Activated CD4-positive, alpha-beta T cell treated with anti-CD3 and anti-CD28 coated beads, Interleukin-2, amount 50 U/mL, for 1 hour (primary cell): ENCODE data around the gene ST3GAL2.
A peak's percentile ranks its signal among the peaks of the same experiment; 100 is the strongest.

Source experiments
- DNase-seq: peaks from one replicate; pipeline ENCODE4 v3.0.0-alpha.2; 2020

ST3GAL2 gene

GRCh38 chr16:70437017-70437581 is 1.8 kb downstream of the ST3GAL2 start:
- DNase-seq = no peak

- DNase-seq = no peak
Observed at GRCh38 chr16:70434484-70435260, 4.2 kb downstream of the ST3GAL2 start.

GRCh38 chr16:70433458-70434103 is 5.3 kb downstream of the ST3GAL2 start:
- no peak for DNase-seq

- no peak for DNase-seq
Observed at GRCh38 chr16:70432723-70433457, 6.0 kb downstream of the ST3GAL2 start.

DNA sequence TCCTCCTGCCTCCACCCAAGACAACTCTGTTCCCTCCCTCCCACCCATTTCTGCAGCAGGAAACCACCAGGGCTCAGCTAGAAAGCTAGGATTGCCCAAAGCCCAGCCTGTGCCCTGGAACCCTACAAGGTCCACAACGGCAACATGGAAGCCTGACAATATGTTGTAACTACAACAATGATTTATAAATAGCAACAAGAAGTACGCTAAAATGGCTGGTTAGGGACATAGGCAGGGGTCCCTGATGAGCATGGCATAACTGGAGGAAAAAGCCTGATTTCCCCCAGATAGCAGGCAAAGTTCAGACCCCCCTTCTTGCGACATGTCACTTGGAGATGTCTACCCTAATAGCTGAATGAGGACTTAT is 6.6 kb downstream of the ST3GAL2 start:
- no peak for DNase-seq

- DNase-seq = peak; percentile 52
Observed at GRCh38 chr16:70430667-70431536, 8.0 kb downstream of the ST3GAL2 start.

DNA sequence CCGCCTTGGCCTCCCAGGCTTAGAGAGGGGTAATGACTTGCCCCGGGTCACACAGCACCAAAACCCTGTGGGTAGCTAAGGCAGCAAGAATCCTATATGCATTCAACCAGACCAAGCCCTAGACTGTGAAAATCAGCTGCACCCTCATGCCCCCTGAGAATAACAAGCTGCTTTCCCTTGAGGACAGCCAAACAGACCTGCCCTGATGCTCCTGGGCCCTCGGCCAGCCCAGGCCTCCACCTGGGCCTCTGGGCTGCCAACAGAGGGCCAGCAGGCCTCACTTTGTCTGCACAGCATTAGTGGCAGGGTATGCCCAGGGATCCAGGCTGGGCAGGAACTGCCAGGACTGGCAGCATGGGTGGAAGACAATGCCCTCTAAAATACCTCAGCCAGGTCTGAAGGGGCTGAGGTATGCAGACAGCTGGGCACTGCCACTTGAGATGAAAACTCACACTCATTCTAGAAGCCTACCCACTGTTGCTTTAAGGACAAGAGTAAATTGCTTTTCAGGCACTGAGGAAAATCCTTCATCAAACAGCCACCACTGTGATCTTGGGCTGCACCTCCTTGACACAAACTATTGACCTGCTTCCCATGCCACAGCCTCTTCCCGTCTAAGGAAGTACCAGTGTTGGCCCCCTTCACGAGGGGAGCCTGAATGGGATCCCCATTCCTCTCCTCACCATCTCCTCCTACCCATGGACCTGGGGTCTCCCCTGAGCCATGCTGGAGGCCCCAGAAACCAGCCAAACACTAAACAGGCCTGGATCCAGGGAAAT is 8.8 kb downstream of the ST3GAL2 start:
- DNase-seq = no peak

DNA sequence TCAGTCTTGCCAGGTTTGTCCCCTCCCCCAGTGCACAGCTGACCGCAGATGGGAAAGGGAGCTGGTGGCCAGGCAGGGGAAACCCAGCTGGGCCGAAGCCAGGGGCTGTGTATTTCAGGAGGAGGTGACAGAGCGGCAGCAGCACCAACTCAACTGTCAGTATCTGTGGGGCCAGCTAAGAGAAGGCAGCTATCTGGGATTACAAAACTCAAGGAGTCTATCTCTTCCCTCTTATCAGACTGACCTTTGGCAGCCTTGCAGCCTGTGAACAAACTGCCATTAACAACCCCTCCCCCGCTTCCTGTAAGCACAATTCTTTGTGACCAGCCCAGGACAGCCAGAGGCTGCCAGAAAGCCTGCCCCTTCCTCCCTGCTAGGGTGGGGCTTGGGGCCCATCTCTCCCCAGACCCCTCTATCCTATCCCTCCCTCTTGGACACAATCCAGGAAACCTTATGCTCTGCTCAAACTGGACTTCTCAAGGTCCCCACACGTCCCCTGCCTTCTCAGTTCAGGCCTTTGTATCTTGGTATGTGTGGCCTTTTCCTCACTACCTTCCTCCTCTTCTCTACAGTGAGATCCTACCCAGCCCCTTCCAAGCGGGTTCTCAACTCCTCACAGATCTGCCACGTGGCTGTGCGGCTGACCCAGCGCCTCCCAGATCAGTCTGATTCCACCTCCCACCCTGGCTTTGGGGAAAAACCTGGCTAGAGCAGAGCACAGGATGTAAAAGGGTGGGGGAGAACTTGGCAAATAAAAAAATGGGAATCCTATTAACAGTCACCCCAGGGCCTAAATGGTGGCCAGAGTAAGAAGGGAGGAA is 10.5 kb downstream of the ST3GAL2 start:
- DNase-seq = no peak

DNA sequence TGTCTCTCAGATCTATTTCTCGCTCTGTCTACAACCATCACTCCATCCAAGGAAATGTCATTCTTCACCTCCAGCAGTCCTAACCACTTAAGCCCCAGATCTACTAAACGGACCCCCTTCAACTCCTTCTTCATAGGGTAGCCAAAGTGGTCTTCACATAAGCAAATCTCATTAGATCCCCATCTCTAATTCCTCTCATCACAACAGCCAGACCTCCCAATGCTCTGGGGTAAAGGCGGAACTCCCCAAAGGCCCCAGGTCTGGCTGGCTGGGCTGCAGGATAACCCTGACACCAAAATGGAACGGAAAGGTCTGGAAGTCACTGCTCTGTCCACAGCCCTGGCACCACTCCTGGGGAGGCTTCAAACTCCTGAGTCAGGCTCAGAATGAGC is 11.1 kb downstream of the ST3GAL2 start:
- no peak for DNase-seq

DNA sequence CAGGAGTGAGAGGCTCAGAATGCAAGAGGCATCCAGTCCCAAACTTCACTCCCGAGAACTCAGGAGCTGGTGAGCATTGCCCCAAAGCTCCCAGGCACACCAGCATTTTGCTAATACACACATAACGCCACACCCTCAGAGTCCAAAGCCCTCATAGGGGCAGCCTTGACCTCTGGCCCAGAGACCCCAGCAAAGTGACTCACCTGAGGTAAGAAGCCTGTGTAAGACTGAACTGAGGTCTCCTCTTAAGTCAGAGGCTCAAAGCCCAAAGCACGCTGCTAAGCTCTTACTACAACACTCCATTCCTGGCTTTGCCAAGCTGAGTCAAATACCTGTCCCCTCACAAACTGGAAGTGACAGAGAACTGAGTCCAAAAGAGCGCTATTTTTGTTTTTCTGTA is 16.4 kb downstream of the ST3GAL2 start:
- no peak for DNase-seq

DNA sequence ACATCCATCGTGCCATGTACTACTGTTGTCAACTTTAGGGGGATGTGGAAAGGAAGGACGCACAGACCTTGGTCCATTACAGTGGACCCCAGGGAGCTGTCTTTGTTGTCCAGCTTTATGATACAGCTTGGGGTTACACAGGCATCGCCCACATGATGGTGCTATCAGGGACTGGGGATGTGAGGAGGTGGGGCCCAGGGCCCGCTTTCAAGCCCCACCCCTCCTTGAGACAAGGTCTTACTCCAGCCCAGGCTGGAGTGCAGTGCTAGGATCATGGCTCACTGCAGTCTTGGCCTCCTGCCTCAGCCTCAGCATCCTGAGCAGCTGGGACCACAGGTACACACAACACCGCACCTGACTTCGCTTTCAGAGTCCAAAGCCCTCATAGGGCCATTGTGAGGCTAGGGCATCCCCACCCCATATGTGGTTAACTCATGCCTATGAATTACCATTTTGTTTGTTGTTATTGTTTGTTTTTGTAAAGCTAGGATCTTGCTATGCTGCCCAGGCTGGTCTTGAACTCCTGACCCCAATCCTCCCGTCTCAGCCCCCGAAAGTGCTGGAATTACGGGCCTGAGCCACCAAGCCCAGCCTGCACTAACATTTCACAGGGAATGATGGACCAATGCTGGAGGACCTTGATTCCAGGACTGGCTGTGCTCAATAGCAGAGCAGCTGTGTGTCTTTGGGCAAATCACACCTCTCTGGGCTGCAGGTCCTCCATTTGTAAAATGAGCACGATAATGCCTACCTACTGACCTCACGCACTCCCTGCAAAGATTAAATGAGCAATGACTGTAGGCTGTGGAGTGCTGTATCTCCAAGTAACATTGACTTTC is 17.2 kb downstream of the ST3GAL2 start:
- no peak for DNase-seq

DNA sequence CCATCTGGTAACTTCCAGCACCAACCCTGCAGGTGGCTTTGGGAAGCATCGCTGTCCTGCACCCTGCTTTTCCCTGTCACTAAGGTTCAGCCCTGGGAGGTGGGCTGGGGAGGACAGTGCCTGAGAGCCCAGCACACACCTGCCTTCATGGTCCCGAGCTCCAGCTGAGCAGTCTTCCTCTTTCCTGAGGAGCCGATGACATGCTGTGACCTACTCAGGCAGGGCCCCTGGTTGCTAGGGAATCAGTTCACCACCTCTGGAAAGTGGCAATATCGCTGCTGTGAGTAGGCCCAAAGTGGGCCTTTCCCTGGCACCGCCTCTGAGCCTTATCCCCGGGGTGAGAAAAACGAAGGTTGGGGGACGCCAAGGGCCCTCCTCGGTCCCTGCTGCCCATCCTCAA is 17.9 kb downstream of the ST3GAL2 start:
- DNase-seq = no peak

DNA sequence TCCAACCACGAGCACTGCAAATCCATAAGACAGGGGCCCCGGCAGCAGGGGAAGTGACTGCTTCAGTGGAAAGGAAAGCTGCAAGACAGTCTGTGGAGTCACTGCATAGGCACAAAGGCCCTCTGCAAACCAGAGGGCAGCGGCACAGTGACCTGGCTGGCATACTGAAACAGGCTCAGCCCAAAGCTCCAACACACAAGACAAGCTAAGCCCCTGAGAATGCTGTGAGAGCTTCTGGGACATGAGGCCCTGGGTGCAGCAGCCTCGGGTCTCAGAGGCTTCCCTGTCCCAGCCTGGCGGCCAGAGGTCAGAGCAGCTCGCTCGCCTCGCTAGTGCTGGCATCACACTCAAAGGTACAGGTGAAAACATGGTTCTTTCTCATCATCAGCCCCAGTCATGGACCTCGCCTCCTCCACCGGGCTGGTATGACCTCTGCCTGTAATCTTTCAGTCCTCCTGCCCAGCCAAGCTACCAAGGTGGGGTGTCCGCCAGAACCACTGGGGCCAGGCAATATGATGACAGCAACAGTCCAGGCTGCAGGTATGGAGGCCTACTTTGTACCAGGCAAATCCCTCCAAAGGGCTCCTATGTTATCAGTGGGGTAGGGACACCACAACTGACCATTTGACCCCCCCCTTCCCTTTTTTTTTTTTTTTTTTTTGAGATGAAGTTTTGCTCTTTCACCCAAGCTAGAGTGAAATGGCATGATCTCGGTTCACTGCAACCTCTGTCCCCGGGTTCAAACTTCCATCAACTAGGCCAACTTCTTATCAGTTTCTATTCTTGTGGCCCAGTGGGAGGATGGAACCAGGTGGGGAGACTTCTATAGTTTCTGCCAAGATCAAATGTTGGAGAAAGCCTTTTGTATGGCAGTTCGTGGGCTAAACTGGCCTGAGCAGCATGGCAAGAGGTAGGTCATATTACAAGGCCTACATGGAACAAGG is 19.2 kb downstream of the ST3GAL2 start:
- DNase-seq = no peak

DNA sequence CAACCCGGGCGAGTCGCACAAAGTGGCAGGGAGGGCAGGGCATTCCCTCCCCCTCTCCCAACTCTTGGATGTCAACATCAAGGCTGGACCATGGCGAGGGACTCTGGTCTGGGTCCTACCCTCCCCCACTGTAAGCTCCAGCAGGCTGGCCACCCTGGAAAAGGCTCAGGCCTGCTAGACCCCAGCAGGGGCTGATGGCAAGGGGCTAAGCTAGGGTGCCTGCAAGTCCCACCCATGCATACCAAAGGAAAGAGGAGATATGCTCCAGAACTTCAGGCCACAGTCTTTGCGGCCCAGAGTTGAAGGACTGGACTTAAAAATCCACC is 19.9 kb downstream of the ST3GAL2 start:
- no peak for DNase-seq

GRCh38 chr16:70418274-70418992 is 20.5 kb downstream of the ST3GAL2 start:
- no peak for DNase-seq

GRCh38 chr16:70417661-70418060 is 21.2 kb downstream of the ST3GAL2 start:
- DNase-seq = no peak

DNA sequence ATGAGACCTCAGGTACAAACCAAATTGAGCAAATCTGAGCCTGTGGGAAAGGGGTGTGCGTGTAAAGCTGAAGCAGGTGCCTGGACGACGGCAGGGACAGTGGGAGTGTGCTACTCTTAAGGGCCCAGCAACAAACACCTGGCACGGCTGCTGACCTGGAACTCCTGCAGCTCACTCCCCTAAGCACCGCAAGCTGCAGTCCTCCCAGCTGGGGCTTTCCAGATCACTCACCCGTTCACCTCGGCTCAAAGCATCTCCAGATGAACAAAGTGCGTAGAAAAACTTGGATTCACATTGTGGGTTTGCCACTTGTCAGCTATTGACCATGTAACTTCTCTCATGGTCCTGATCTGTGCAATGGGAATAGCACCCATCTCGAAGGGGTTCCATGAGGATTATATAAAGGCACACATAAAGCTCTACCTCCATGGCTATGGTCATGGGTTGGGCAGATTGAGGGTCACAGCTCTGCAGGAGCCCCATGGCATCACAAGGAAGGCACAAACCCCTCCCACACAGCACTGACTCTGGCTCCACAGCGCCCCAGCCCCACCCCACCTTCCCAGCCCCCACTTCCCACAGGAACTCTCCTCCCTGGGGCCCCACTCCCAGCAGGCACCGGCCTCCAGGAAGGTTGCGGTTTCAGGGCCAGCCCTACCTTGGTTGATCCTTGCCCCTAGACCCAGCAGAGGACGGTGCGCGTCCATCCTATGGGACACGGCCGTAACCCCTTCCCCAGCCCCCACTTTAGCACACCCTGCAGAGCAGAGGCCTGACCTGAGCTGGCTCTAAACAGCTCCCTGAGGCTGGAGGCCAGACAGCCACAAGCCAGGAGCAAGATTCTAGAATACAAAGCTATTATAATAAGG is 21.9 kb downstream of the ST3GAL2 start:
- DNase-seq = no peak
